Activated CD4-positive, CD25-positive, alpha-beta regulatory T cell treated with anti-CD3 and anti-CD28 coated beads, Interleukin-2, amount 50 U/mL, for 16 hours (primary cell): ENCODE measurements around the gene GPR137B.

Experiments used
- DNase-seq: peaks from one replicate; pipeline ENCODE4 v3.0.0-alpha.2; 2020; ENCODE audit warnings: low read depth, low spot score

The GPR137B gene

DNA sequence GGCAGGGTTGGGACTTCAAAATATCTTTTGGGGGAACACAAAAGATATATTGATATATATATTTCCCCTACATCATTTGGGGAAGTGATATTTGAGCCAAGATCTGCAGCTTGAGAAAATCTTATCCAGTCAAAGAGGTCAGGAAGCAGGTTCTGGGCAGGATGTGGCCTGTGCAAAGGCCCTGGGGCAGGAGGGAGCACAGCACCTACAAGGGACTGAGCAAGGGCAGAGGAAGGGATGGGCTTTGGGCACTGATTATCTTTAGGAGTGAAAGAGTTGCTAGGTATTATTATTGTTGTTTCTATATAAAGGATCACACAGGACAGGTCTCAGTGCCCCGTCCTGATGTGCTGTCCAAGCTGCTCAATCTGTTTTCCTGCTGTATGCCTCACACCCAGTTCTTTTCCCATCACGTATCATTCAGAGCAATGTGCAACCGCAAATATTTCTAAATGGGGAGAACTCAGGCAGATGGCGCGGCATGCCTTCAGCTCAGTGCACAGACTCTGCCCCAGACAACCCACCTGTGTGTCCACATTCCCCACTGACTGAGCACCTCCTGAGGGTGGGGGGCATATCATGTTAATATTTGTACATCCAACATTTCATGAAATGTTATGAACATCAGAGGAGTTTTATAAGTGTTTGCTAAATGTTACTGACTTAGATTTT is 28.1 kb upstream of the GPR137B start:
- no peak for DNase-seq

DNA sequence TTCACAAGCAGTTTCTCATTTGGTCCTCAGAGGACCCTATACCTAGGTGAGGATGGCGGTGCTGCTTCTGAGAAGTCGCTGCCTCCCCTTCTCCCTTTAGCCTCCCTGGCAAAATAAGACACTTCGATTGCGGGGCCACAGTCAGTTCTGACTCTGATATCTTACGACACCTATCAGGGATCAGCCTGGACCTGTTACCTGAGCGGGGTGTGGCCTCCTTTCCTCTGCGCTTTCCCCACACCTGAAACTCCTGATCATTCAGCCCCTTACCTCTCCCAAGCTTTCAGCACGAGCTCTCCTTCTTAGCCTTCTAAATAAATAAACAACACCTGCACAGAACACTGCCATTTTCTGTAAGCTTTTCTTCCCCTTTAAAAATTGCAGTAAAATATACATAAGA is 24.6 kb upstream of the GPR137B start:
- DNase-seq, result no peak

DNA sequence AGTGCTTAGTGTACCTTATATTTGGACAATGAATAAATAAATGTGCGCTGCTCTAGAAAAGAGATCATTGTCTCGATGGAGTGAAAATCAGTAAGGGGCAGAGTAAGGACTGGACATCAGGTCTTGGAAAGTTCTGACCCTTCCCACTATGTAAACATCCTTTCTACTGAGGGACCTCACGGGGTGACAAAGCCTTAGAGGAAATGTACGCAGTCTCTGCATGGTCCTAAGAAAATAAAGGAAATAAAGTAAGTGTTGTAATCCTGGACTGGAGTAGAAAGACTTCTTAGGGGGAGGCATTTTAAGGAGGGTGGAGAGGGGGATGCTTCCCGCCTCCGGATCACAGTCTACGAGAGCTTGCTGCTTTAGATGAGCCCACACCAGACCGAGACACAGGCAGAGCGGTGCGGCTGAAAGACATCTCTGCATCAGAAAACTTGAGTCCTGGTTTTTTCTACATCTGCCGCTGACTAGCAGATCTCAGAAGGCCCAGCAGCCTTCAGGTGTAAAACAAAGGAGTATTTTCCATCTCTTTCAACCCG is 22.3 kb upstream of the GPR137B start:
- no peak for DNase-seq

DNA sequence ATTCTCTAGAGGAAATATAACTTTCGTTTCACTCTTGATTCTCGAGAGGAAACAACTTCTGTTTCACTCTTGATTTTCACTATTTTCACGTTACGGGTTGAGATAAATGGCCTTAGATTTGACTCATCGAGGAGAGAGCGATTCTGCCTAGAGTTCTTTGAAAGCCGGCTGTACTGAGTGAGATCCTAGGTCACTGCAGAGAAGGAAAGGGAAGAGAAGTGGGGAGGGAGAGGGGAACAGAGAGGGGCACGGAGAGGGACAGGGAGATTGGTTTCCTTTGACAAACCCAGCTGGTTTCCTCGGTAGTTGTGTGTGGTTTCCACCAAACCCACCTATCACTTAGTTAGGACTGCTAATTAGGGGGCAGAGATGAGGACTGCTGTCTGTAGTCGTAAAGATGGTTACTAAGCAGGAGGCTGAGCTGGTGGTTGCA is 21.6 kb upstream of the GPR137B start:
- DNase-seq, result no peak

DNA sequence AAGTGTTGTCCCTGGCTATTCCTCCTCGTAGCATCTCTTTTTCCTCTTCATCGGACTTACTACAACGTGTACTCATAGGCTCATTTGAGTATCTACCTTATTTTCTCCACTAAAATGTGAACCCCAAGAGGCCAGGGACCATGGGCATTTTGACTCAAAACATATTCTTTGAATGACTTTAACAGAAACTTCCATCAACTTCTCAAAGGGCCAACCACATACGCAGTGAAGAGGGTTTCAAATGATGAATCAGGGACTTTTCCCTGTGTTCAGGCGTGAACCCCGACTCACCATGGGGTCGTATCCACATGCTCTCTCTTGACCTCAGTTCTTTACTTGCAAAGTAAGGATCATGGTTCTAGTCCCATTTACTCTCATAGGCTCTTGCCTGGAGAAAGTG is 20.2 kb upstream of the GPR137B start:
- no peak for DNase-seq

DNA sequence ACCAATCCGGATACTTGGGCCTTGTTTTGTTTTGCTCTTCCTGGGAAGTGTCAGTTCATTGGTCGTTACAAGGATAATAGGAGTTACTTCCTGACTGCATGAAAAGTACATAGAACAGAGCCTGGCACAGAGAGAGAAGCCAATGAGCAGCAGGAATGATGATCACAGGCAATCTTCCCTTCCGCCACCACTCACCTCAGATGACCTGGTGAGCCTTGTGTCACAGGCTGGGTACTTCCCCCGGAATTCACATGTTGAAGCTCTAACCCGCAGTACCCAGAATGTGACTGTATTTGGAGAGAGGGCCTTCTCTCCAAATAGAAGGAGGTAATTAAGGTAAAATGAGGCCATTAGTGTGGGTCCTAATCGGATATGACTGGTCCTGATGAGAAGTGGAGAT is 18.8 kb upstream of the GPR137B start:
- no peak for DNase-seq

DNA sequence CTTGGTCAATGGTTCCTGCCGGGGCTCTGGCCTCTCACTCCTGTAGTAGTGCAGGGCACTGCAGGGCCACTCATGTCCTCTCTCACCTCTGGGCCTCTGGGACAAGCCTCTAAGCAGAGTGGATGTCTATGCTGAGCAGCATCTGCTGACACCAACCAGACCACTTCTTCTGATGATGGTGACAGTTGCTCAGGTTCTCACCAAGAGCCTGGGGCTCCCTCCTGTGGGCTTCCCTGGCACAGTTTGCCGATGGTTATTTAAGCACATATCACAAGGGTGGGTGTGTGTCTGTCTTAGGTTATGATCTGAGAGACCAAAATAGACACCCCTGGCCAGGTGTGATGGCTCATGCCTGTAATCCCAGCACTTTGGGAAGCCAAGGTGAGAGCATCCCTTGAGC is 17.4 kb upstream of the GPR137B start:
- no peak for DNase-seq

DNA sequence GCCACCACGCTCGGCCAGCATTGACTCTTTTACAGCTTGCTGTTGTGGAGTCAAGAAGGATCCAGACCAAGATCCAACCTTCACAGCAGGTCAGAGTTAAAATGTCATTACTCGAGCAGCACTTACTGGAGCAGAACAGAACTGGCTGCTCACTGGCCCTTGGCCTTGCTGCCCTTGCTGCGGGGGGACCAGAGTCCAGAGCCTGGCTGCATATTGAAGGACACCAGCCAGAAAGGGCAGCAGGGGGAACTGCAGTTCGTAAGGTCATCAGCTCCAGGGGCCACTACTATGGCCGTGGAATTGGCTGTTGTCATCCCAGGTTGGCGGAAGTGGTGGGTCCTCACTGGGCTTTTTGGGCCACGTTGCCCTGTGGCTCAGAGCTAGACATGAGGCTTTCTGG is 15.3 kb upstream of the GPR137B start:
- no peak for DNase-seq

DNA sequence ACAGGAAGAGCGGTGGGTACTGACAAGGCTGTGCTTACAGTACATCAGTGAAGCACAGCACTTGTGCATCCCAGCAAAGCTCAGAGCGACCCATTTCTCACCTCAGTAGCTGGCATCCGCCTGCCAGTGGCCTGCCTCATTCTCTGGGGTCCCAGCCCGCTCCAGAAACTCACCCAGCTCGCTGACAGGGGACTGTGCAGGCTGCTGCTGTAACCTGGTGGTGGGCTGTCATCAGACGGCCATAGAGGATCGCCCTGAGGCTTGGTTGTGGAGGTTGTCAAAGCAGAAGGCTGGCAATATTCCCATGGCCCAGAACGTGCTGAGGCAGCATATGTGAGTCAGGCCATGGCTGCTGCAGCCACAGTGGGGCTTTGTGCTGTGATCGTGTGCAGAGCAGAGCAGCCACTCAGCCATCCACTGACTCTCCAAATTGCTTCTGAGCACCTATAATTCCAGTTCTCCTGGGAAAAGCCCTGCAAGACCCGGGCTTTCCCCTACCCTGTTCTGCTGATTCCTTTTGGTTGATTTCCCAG is 13.6 kb upstream of the GPR137B start:
- no peak for DNase-seq

DNA sequence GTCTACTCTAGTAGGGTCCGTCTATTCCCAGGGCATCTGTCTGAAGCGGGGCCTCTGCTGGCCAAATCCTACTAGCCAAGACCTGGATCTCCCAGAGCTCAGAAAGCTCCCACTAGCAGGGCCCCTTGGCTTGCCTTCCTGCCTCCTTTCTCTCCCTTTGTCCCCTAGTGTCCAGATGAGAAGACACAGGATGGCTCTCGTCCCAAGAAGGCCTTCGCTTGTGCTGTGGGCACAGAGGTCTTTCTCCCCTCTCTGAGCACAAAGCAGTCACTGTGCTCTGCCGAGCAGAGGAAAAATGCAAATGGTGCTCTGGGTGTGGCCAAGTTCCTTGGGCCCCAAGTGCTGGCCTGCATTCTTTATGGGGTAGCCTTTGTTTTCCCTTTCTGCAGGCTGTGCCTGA is 13.0 kb upstream of the GPR137B start:
- DNase-seq, result no peak

DNA sequence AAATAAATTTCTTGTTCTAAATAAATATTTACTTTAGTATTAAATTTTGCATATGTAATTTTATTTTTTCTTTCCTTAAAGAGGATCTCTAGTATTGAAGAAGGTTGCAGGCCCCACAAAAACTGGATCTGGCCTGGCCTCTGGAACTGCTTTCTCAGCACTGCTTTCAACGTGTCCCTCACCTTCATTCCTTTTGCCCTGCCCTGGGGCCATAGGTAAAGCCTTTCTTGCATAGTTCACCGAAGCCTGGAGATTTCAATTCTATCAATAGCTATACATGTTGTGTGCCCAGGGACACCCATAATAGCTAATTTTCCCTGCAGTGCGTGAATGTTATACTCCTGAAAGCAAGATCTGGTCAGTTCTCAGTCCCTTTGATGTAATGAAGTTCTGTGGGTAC is 12.0 kb upstream of the GPR137B start:
- DNase-seq, result no peak

DNA sequence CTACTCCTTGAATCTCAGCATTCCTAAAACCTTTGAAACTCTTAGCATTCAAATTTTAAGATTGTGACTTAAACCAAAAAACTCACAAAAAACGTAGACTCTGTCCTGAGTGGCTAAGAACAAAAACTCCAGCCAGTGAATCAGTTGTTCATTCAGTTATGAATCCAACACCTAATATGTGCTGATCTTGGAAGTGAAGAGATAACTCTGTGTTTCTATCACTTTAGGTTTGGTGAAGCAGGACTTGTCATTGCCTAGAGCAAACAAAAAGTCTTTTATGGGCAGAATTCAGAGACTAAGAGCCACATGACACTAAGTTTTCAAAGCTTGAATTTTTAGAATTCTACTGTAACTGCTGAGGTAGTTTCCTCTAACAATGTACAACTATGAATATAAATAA is 10.4 kb upstream of the GPR137B start:
- DNase-seq, result no peak

DNA sequence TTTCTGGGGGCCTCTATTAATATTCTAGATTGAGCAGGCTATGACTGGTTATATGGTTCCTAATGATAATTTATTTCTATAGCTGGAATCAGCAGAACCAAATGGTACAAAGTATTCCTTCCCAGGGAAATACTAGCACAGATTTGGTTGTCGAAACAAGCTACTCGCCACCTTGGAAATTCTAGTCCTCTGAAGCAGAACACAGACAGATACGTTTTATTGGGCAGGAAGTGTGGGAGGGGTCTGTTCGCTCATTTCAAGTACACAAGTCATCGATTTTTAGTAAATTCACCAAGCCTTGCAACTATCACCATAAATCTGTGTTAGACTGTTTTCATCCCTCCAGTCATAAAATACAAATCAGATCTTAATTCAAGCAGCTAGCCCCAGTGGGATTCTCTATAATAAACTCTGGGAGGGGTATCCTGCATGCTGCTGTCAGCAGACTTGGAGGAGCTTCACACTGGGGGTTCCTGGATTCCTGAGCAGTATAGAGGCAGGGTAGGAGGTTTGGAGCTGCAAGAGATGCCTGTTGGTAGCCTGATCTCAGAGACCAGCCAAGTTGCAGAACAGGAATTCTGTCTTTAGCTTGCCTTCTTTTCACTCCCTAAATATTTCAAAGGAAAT is 9.8 kb upstream of the GPR137B start:
- DNase-seq, result no peak

DNA sequence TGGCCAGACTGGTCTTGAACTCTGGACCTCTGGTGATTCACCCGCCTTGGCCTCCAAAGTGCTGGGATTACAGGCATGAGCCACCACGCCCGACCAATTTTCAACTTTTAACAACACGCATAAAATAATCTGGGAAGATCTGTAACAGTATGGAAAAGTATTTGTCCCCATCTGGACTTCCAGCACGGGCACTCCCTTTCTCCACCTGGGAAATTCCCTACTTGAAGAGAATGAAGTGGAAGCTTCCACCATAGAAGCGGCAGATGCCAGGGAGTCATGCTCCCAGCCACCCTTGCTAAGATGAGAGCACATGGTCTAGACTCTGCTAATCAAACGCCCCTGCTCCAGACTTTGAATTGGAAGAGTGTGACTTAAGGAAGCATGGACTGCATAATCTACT is 9.0 kb upstream of the GPR137B start:
- DNase-seq, result no peak

DNA sequence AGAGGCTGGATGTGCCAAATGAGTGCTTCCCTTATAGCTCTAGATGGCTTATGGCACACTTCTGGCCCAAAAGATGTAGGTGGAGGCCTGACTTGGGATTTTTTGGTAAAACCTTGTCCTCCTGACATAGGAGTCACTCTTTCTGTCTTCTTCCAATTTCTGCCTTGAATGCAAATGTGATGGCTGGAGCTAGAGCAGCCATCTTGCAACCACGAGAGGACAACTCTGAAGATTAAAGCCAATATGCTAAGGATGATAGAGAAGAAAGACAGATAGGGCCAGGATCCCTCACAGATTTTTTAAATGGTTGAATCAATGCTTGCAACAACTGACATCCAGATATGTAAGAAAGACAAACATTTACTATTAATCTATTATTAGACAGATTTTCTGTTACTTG is 8.5 kb upstream of the GPR137B start:
- no peak for DNase-seq

DNA sequence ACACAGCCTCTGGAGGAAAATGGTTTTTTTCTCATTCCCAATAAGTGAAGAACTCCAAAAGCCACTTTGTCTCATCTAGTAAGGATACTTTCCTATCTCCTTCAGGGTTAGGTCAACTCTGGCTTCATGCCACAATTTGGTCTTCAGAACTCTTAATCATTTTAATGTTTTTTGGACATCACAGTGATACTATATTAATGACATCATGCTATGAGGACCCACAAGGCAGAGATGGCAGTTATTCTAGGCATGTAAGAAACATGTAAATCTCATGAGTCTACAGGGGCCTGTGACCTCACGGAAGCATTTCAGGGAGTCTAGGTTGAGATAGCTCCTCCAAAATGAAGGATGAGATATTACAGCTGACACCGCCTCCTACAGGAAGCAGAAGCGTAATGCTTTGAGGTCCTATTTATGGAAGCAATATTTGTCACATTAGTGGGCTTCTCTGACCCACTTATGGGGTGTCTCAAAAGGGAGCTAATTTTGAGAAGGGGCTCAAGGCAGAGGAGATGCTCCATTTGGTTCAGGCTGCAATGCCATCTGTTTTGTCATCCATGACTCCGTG is 5.0 kb upstream of the GPR137B start:
- DNase-seq, result no peak

DNA sequence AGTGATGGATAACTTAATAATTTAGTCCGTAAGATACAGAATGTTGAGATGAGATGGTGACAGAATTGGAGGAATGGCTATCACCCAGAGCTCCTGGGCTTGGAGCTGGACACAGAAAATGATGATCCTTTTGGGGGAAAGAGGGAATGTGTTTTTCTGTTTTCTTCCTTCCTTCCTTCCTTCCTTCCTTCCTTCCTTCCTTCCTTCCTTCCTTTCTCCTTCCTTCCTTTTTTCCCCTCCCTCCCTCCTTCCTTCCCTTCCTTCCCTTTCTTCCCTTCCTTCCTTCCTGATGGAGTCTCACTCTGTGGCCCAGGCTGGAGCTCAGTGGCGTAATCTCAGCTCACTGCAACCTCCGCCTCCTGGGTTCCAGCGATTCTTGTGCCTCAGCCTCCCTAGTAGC is 2.8 kb upstream of the GPR137B start:
- no peak for DNase-seq

DNA sequence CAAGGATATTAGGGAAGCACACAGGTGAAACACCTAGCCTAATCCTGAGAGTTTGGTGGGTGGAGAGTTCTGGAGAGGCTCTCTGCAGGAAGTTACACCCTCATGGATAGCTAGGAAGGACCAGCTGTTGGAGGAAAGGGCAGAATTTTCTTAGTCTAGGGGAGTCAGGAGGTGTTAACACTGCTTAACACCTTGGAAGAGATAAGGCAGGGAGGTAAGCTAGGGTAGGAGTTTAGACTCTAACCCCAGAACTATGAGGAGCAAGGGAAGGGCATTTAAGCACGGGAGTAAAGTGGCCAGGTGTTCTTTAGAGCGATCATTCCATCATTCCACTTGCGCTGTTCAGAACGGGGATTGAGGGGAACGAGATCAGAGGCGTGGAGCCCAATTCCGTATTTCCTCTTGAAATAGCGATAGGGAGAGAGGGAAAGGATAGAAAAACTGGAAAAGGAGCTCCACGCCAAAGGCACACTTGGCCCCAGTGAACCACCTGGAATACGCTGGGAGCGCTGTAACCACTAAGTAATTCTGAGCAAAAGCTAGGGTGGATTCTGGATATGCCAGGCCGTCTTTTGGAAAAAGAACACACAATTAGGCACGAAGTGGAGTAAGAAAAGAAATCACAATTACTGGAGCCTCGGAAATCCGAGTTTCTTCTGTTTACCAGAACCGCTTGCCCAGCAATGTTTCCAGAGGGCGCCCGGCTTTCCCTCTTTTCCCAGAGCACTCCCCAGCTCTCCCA is 1.5 kb upstream of the GPR137B start:
- DNase-seq, result no peak

DNA sequence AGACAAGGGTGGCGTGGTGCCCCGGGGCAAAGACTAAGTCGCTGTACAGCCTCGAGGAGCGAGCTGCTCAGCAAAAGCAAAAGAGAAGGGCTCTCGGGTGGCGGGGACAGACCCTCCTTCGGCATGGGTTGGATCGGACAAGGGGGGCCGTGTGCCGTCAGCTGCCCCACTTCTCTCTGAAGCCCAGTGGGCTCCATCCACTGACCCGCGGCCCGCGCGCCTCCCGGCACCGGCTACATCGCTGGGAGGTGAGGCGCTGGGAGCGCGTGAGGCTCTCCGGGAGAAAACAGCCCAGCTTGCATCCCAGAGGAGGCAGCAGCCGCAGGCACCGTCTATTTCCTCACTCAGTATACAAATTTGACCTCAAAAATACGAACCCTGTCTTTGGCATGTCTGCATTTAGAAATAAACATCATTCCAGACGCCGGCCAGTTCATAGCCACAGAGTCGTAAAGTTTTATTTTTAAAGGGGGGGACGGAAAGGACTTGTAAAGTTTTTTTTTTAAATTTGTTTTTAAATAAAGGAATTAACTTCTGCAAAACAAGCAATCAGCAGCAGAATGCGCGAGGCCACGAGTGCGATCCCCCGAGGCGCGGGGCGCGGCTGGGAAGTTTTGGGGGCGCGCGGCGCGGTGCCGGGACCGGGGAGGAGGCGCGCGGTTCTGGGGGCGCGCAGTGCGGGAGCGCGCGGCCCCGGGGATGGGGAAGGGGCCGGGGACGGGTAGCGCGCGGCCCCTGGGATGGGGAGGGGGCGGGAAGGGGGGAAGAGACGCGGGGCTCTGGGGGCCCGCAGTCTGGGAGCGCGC is 689 bp upstream of the GPR137B start:
- no peak for DNase-seq

DNA sequence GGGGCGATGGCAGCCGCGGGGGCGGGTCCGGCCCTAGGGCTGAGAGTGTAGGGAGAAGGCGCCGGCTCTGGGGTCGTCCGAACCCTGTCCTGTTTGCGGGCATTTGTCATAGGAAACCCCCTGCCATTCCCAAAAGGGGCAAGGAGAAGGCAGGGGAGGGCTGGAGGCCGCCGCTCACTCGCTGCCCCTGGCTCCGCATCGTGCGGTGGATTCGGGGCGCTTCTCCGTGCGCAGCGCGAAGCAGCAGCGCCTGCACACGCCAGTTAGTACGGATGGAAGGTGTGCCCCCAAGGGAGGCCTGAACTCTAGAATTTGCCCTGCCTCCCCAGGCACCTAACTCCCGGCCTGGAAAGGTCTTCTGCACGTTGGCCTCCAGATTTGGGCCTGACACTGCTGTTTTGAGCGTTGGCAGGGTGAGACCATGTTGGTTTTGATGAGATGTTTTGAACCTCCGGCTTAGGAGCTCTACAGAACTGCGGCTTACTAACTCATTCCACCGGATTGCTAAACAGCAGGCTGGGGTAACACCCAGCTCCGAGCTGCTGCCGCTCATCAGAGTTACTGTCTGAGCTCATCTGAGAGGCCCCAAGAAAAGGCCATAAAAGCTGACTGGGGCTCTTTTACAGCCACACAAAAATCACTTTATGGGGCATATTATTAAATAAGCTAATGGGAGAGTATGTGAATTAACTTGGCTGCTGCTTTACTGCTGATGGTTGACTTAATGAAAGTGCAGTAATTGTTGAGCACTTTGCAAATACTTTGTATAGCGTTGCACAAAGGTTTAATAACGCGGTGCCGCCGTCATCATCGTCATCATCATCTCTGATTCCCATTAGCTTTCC is 987 bp downstream of the GPR137B start:
- no peak for DNase-seq
